BLaER1 (cell line): ENCODE data around the gene B4GALT3.

ENCODE experiments used
- H3K27ac ChIP-seq: shearing (Covaris generic); formaldehyde crosslinking; 2 replicates; pipeline ENCODE4 v1.8.1; 2022
- H3K27me3 ChIP-seq: shearing (Covaris generic); formaldehyde crosslinking; 2 replicates; pipeline ENCODE4 v1.8.1; 2022
- H3K36me3 ChIP-seq: shearing (Covaris generic); formaldehyde crosslinking; 2 replicates; pipeline ENCODE4 v1.8.1; 2022
- H3K4me1 ChIP-seq: shearing (Covaris generic); formaldehyde crosslinking; 2 replicates; pipeline ENCODE4 v1.8.1; 2022
- H3K4me2 ChIP-seq: shearing (Covaris generic); formaldehyde crosslinking; 2 replicates; pipeline ENCODE4 v1.8.1; 2022
- H3K4me3 ChIP-seq: shearing (Covaris generic); formaldehyde crosslinking; 2 replicates; pipeline ENCODE4 v1.8.1; 2022
- H3K9ac ChIP-seq: shearing (Covaris generic); formaldehyde crosslinking; 2 replicates; pipeline ENCODE4 v1.8.1; 2022
- H3K9me3 ChIP-seq: shearing (Covaris generic); formaldehyde crosslinking; 2 replicates; pipeline ENCODE4 v1.8.1; 2022
- H4K20me1 ChIP-seq: shearing (Covaris generic); formaldehyde crosslinking; 2 replicates; pipeline ENCODE4 v1.8.1; 2022
- Cebpa-rat ChIP-seq: shearing (Covaris generic); IDR thresholded peaks from 2 replicates; pipeline ENCODE4 v1.8.1; 2022

The B4GALT3 gene

DNA sequence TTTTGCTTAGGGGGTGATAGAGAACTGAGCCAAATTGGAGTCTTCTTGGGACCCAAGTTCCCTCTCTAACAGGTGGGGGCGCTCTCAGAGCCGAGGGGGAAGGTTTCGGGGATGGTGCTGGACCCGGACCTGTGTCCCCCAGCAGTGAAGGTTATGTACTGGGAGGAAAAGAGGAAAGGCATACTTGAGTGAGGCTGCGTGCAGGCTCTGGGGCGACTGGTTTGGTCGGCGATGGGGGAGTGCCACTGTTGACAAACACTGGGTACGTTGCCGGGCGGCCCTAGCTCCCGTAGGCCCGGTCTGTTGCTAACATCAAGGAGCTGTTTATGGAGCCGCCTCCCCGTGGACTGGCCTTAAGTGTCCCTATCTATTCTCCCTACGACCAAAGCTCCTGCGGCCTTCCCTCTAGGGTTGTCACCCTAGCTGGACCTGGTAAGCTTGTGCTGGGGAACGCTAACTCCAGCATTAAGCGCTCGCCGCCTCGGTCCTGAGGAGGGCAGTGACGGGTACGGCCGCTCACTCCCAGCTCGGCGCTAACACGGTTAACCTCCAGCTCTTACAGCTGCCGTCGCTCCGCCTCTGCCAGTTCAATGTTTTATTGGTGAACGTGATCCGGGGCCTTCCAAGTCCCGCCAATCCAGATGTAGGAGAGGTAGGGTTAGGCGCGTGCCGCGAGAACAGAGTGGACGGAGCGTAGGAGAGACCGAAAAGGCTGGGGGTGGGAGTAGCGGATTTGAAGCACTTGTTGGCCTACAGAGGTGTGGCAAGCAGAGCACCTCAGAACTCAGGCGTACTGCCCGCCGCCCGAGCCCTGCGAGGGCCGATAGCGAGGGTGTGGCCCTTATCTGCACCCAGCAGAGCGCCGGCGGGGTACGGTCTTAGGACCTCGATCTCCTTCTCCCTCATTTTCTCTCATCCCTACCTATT lies 11.3 kb downstream of the B4GALT3 start, which contains the start of gene PPOX:
PPOX (plus strand) TSS at position 685 of the 927 bp plus-strand sequence. CDS start 422 bp downstream, outside the sequence.
- no peak for TF ChIP-seq Cebpa-rat
- H3K4me2 ChIP-seq: peak within 1 kb of the TSS; percentile 99
- H3K27me3 ChIP-seq: no peaks in the 10 kb centered on the region
- H3K9ac ChIP-seq: peak within 1 kb of the TSS; percentile 79
- H3K27ac ChIP-seq: peak within 1 kb of the TSS; percentile 59
- H3K4me1 ChIP-seq: peaks cover 28% of the 10 kb centered on the region
- no peaks in the 10 kb centered on the region for H3K9me3 ChIP-seq
- H4K20me1 ChIP-seq: no peaks in the 10 kb centered on the region
- peaks cover 62% of the 10 kb centered on the region for H3K36me3 ChIP-seq
- peak within 1 kb of the TSS; percentile 75 for H3K4me3 ChIP-seq

- H3K9ac ChIP-seq: peak overlapping the region; percentile 79
These were observed 12.3 kb downstream of the B4GALT3 start for GRCh38 chr1:161164901-161165610.

GRCh38 chr1:161163793-161164192 lies 13.5 kb downstream of the B4GALT3 start:
- Histone ChIP-seq H3K36me3 (peaks cover 49% of the 10 kb centered on the region), H3K4me3 (no peak overlapping the region), H3K9ac (no peak overlapping the region), H3K9me3 (no peaks in the 10 kb centered on the region), H3K4me2 (no peak overlapping the region), H3K4me1 (peaks cover 44% of the 10 kb centered on the region), H4K20me1 (no peaks in the 10 kb centered on the region), H3K27me3 (no peaks in the 10 kb centered on the region), H3K27ac (no peak overlapping the region)
- no peak for TF ChIP-seq Cebpa-rat

More at GRCh38 chr1:161164901-161165610, 12.3 kb downstream of the B4GALT3 start:
- no peak overlapping the region; the same call in 1 of the 2 replicates for H3K27ac ChIP-seq
- H4K20me1 ChIP-seq: no peaks in the 10 kb centered on the region
- no peak for TF ChIP-seq Cebpa-rat
- H3K36me3 ChIP-seq: peaks cover 58% of the 10 kb centered on the region
- H3K4me2 ChIP-seq: peak overlapping the region; percentile 99
- no peaks in the 10 kb centered on the region for H3K27me3 ChIP-seq
- H3K4me1 ChIP-seq: peaks cover 38% of the 10 kb centered on the region
- H3K9me3 ChIP-seq: no peaks in the 10 kb centered on the region
- H3K4me3 ChIP-seq: peak overlapping the region; percentile 75

DNA sequence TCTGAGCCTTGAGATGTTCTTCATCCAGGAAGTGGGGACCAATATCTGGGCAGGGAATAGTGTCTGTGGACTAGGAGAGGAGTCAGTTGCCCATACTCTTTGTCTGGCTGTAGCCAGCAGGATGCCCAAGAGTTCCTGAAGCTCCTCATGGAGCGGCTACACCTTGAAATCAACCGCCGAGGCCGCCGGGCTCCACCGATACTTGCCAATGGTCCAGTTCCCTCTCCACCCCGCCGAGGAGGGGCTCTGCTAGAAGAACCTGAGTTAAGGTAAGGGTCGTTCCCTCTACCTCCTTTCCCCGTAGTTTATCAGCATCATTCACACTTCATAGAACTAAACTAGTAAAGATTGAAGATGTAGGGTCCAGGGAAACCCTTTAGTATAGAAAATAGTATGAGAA lies 14.5 kb downstream of the B4GALT3 start:
- H3K4me2 ChIP-seq: no peak overlapping the region
- no peak for TF ChIP-seq Cebpa-rat
- no peaks in the 10 kb centered on the region for H3K27me3 ChIP-seq
- no peak overlapping the region for H3K4me3 ChIP-seq
- H3K9me3 ChIP-seq: no peaks in the 10 kb centered on the region
- peaks cover 57% of the 10 kb centered on the region for H3K36me3 ChIP-seq
- H4K20me1 ChIP-seq: no peaks in the 10 kb centered on the region
- 0 out of 2 replicates have a peak overlapping the region, but pooled peaks have one; percentile 18 for H3K9ac ChIP-seq
- peaks cover 47% of the 10 kb centered on the region for H3K4me1 ChIP-seq
- H3K27ac ChIP-seq: no peak overlapping the region

- Histone ChIP-seq H3K4me2 (no peak overlapping the region), H3K4me3 (no peak overlapping the region), H3K27me3 (no peaks in the 10 kb centered on the region), H4K20me1 (no peaks in the 10 kb centered on the region), H3K9ac (no peak overlapping the region), H3K36me3 (peaks cover 65% of the 10 kb centered on the region), H3K9me3 (no peaks in the 10 kb centered on the region), H3K27ac (no peak overlapping the region), H3K4me1 (peaks cover 39% of the 10 kb centered on the region)
- no peak for TF ChIP-seq Cebpa-rat
These were observed 15.3 kb downstream of the B4GALT3 start for GRCh38 chr1:161162052-161162451.

DNA sequence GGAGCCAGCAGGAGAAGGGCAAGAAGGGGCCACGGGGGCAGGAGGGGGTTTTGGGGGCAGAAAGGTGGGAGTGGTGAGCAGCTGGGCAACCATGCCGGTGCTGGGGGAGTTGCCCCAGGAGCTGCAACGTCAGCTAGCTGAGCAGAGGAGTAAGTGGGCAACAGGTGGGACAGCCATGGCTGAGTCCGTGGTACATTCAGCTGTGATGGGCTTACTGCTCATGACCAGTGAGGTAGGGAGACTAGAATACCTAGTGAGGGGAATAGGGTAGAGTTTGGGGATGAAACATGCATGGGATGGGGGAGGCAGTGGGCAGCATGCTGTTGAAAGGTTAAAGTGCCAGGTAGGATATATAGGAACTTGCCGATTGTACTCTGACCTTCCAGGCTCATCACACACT lies 15.7 kb downstream of the B4GALT3 start:
- Histone ChIP-seq H3K4me2 (no peak overlapping the region), H3K27ac (no peak overlapping the region), H3K4me1 (peaks cover 36% of the 10 kb centered on the region), H3K9ac (no peak overlapping the region), H3K36me3 (peaks cover 69% of the 10 kb centered on the region), H4K20me1 (no peaks in the 10 kb centered on the region), H3K27me3 (no peaks in the 10 kb centered on the region), H3K4me3 (no peak overlapping the region), H3K9me3 (no peaks in the 10 kb centered on the region)
- no peak for TF ChIP-seq Cebpa-rat

DNA sequence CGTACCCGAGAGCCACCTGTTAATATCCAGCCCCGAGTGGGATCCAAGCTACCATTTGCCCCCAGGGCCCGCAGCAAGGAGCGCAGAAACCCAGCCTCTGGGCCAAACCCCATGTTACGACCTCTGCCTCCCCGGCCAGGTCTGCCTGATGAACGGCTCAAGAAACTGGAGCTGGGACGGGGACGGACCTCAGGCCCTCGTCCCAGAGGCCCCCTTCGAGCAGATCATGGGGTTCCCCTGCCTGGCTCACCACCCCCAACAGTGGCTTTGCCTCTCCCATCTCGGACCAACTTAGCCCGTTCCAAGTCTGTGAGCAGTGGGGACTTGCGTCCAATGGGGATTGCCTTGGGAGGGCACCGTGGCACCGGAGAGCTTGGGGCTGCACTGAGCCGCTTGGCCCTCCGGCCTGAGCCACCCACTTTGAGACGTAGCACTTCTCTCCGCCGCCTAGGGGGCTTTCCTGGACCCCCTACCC lies 16.6 kb downstream of the B4GALT3 start:
- H3K27me3 ChIP-seq: no peaks in the 10 kb centered on the region
- H3K4me1 ChIP-seq: peaks cover 39% of the 10 kb centered on the region
- H3K9me3 ChIP-seq: no peaks in the 10 kb centered on the region
- no peaks in the 10 kb centered on the region for H4K20me1 ChIP-seq
- H3K4me3 ChIP-seq: no peak overlapping the region
- H3K4me2 ChIP-seq: peak overlapping the region; percentile 90
- H3K27ac ChIP-seq: no peak overlapping the region
- H3K36me3 ChIP-seq: peaks cover 78% of the 10 kb centered on the region
- no peak for TF ChIP-seq Cebpa-rat
- H3K9ac ChIP-seq: 0 out of 2 replicates have a peak overlapping the region, but pooled peaks have one; percentile 0

- TF ChIP-seq Cebpa-rat: no peak
- Histone ChIP-seq H3K27ac (peak overlapping the region; percentile 93), H3K4me3 (peak overlapping the region; percentile 90), H3K9ac (peak overlapping the region; percentile 95), H3K4me2 (peak overlapping the region; percentile 90), H3K36me3 (peaks cover 76% of the 10 kb centered on the region), H4K20me1 (no peaks in the 10 kb centered on the region), H3K4me1 (peaks cover 40% of the 10 kb centered on the region), H3K9me3 (no peaks in the 10 kb centered on the region), H3K27me3 (no peaks in the 10 kb centered on the region)
These were observed 17.4 kb downstream of the B4GALT3 start for GRCh38 chr1:161159913-161160243.

DNA sequence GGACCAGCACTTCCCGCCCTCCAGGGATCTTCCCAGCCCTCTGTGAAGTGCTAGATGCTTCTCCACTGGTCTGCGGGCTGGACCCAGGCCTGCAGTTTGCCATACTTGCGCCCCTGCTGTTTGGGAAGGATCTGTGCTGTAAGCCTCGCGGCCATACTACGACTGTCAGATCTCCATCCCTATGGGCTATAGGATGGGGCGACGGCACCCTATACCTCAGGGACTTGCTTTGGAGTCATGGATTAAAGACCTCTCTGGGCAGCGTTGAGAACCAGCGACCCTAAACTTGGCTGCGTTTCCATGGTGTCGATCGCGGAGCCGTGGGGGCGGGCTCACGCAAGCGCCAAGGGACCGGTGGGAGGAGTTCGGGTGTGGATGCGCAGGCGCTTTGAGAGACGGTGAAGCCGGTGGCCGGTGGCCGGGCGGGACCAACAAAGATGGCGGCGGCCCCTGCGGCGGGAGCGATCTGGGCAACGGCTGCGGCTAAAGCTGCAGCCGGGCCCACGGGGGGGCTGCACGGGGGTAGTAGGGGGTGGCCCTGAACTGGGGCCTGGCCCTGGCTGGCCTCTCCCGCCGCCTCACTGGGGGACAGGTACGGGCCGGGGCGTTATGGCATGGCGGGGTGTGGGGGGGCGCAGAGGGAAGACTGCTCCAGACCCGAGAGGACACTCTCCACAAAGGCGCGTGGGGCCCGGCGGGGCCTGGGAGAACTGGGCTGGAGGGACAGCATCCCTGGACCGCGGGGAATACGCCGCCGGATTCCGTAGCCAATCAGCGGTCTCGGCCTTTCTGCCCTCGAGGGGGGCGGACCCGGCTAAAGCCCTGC lies 18.0 kb downstream of the B4GALT3 start, which contains the start of gene USP21:
USP21 (plus strand) TSS at position 414 of the 826 bp plus-strand sequence. CDS start 1,141 bp downstream, outside the sequence.
- Histone ChIP-seq H4K20me1 (no peaks in the 10 kb centered on the region), H3K9ac (peak within 1 kb of the TSS; percentile 95), H3K4me2 (peak within 1 kb of the TSS; percentile 90), H3K36me3 (peaks cover 70% of the 10 kb centered on the region), H3K9me3 (no peaks in the 10 kb centered on the region), H3K27me3 (no peaks in the 10 kb centered on the region), H3K27ac (peak within 1 kb of the TSS; percentile 93), H3K4me1 (peaks cover 43% of the 10 kb centered on the region), H3K4me3 (peak within 1 kb of the TSS; percentile 90)
- TF ChIP-seq Cebpa-rat: no peak
